Measurements from ENCODE around the gene INPP4A. TPM values are rescaled to one million over a fixed set of nuclear protein-coding genes. Genes with fewer than 3 reads are reported as not detected.
"Not testable (repeated sequence)": the region's sequence is repeated elsewhere in the genome, so short reads cannot be mapped to it uniquely, and the experiment has no call there.

INPP4A gene
- total RNA-seq, 4 donors from 2014 or later: 7.4 to 17.9 (median 9.4) TPM

- Histone ChIP-seq H3K36me3 (no peaks in the 10 kb centered on the region), H3K4me1 (no peaks in the 10 kb centered on the region), H3K9me3 (peaks cover 0 to 4% (median 0%) of the 10 kb centered on the region in 3 donors), H3K27ac (no peak overlapping the region), H3K27me3 (no peaks in the 10 kb centered on the region), H3K4me3 (no peak overlapping the region)
- DNase-seq: no peak
- intact Hi-C loops (cut with DNase I): no loop called here
- TF ChIP-seq POLR2A (IDR thresholded peaks at IDR 0.05) (no peak), CTCF (IDR thresholded peaks at IDR 0.05) (no peak)
Measured at GRCh38 chr2:98432145-98432544, 12.5 kb upstream of the INPP4A start.

DNA sequence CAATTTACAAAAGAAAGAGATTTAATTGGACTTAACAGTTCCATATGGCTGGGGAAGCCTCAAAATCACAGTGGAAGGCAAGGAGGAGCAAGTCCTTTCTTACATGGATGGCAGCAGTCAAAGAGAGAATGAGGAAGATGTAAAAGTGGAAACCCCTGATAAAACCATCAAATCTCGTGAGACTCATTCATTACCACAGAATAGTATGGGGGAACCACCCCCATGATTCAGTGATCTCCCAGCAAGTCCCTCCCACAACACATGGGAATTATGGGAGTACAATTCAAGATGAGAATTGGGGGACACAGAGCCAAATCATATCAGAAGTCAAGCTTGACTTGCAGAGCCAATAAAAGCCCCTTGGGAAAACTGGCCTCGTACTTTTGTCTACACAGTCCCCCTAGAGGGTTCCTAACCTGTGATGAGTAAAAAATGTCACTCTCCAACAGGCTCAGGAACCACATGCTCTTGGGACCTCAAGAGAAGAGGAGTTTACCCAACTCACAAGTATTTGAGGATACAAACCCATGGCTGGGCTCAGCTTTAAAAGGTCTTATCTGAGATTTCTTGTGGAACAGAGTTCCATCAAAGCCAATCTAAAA is 11.2 kb upstream of the INPP4A start:
- H3K27ac ChIP-seq: no peak overlapping the region
- H3K9me3 ChIP-seq: peaks cover 0 to 4% (median 0%) of the 10 kb centered on the region in 3 donors
- H3K4me1 ChIP-seq: no peaks in the 10 kb centered on the region
- intact Hi-C loops (cut with DNase I): no loop called here
- 58 to 67% methylated on average over 2 of the region's 2 CpGs for WGBS, 2 donors
- no peak overlapping the region for H3K4me3 ChIP-seq
- no peak for TF ChIP-seq POLR2A (IDR thresholded peaks at IDR 0.05)
- no peak for TF ChIP-seq CTCF (IDR thresholded peaks at IDR 0.05)
- no peaks in the 10 kb centered on the region for H3K27me3 ChIP-seq
- H3K36me3 ChIP-seq: no peaks in the 10 kb centered on the region
- no peak for DNase-seq

DNA sequence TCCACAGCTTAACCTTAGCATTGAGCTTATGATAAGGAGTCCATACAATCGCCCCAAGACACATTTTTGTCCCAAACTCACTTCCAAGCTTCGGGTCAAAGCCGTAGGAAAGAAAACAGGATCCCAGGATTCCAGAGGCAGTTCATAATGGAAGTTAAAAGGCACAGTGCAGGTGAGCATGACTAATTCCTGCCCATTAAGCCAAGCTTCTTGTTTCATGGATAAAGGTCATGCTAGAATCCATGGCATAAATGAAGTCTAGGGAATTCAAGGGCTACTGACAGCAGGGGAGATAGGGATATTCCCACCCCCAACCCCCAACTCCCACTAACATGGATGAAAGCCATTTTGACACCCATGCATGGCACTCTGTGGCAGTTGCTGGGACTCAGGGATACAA is 10.2 kb upstream of the INPP4A start:
- H3K27ac ChIP-seq: no peak overlapping the region
- H3K27me3 ChIP-seq: no peaks in the 10 kb centered on the region
- H3K4me3 ChIP-seq: no peak overlapping the region
- no peak for TF ChIP-seq CTCF (IDR thresholded peaks at IDR 0.05)
- TF ChIP-seq POLR2A (IDR thresholded peaks at IDR 0.05): no peak
- intact Hi-C loops (cut with DNase I): no loop called here
- no peaks in the 10 kb centered on the region for H3K4me1 ChIP-seq
- peaks cover 0 to 4% (median 0%) of the 10 kb centered on the region in 3 donors for H3K9me3 ChIP-seq
- 74 to 82% methylated on average over 3 of the region's 3 CpGs for WGBS, 2 donors
- DNase-seq: no peak
- H3K36me3 ChIP-seq: no peaks in the 10 kb centered on the region

DNA sequence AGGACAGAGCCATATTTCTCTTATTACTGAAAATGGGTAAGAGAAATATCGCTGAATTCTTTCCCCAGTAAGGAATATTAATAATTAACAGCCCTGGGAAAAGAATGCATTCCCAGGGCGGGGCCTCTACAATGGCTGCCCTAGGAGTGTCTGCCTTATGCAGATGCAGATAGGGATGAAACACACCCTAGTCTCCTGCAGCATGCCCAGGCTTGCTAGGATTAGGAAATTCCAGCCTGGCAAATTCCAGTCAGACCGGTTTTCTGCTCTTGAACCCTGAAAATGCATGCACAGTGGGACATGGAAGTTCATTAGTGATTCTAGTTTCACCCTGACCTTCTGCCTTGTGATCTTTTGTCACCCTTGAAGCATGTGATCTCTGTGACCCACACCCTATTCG is 9.0 kb upstream of the INPP4A start:
- H3K27ac ChIP-seq; H3K27me3 ChIP-seq; H3K4me3 ChIP-seq; DNase-seq; H3K9me3 ChIP-seq; H3K4me1 ChIP-seq; intact Hi-C loops (cut with DNase I); H3K36me3 ChIP-seq: not testable (repeated sequence)
- 64 to 74% methylated on average over 4 of the region's 4 CpGs for WGBS, 2 donors

- no peak for DNase-seq
Measured at GRCh38 chr2:98436734-98437133, 7.9 kb upstream of the INPP4A start.

More at GRCh38 chr2:98436734-98437133, 7.9 kb upstream of the INPP4A start:
- no peak overlapping the region for H3K27ac ChIP-seq
- H3K9me3 ChIP-seq: peaks cover 0 to 4% (median 0%) of the 10 kb centered on the region in 3 donors
- no peaks in the 10 kb centered on the region for H3K36me3 ChIP-seq
- intact Hi-C loops (cut with DNase I): no loop called here
- WGBS, 2 donors: 70 to 74% methylated on average over 3 to 4 of the region's 4 CpGs
- no peaks in the 10 kb centered on the region for H3K4me1 ChIP-seq
- no peak for TF ChIP-seq POLR2A (IDR thresholded peaks at IDR 0.05)
- no peak for TF ChIP-seq CTCF (IDR thresholded peaks at IDR 0.05)
- H3K4me3 ChIP-seq: no peak overlapping the region
- H3K27me3 ChIP-seq: no peaks in the 10 kb centered on the region

Measured in esophagus squamous epithelium (tissue), 5 donors.